ENCODE data around the gene SC5D.

- TF ChIP-seq CTCF (IDR thresholded peaks at IDR 0.05) (no peak), POLR2A (IDR thresholded peaks at IDR 0.05) (no peak)
Observed at GRCh38 chr11:121257289-121257688, 35.3 kb upstream of the SC5D start.

Data from esophagus squamous epithelium (tissue), 4 donors.